ENCODE results near the gene SNX20.

The SNX20 gene

DNA sequence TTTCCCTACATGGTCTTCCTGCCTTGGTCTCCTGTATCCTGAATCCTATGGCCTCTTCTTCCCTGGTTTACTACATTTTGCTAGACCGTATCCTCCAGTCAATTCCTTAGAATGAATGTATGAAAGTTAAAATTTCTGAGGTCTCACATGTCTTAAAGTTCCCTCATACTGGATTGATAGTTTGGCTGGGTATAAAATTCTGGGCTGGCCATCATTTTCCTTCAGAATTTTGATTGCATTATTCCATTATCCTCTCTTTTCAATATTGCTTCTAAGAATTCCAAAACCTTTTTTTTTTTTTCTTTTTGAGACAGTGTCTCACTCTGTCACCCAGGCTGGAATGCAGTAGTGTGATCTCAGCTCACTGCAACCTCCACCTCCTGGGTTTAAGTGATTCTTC is 23.1 kb upstream of the SNX20 start:
- DNase-seq: no peak

DNA sequence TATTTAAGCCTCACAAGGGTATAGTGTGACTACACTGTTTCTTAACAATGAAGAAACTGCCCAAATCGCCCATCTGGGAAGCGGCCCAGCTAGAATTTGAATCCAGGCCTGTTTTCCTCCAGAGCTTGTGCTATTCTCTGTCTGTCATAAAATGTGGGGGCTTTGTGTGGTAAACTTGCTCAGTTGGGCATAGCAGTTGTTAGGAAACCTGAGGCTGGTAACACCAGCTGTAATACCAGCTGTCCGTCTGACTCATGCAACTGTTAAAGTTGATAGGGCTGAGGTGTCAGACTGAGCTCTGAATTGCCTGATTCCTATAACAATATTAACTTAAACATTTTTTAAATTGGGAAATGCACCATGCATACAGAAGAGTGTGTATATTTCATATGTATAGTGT is 21.6 kb upstream of the SNX20 start:
- DNase-seq: no peak

DNA sequence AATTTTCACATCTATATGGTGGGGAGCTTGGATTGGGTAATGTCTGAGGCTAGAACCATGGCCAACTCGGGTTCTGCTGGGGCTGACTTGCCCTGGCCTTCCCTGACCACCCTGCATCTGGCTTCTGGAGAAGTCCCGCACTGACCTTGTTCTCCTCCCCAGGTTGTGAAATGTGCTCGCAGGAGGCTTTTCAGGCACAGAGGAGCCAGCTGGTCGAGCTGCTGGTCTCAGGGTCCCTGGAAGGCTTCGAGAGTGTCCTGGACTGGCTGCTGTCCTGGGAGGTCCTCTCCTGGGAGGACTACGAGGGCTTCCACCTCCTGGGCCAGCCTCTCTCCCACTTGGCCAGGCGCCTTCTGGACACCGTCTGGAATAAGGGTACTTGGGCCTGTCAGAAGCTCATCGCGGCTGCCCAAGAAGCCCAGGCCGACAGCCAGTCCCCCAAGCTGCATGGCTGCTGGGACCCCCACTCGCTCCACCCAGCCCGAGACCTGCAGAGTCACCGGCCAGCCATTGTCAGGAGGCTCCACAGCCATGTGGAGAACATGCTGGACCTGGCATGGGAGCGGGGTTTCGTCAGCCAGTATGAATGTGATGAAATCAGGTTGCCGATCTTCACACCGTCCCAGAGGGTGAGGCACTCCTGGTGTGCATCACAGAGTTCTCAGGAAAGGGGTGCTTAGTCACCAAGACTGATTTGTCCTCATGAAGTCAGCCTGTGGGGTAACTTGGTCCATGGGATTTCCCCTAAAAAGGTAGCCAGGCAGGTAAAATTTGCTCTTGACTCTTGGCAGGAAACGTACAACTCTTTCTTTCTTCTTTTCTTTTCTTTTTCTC is 18.4 kb upstream of the SNX20 start:
- peak; percentile 59 to 68 for DNase-seq

DNA sequence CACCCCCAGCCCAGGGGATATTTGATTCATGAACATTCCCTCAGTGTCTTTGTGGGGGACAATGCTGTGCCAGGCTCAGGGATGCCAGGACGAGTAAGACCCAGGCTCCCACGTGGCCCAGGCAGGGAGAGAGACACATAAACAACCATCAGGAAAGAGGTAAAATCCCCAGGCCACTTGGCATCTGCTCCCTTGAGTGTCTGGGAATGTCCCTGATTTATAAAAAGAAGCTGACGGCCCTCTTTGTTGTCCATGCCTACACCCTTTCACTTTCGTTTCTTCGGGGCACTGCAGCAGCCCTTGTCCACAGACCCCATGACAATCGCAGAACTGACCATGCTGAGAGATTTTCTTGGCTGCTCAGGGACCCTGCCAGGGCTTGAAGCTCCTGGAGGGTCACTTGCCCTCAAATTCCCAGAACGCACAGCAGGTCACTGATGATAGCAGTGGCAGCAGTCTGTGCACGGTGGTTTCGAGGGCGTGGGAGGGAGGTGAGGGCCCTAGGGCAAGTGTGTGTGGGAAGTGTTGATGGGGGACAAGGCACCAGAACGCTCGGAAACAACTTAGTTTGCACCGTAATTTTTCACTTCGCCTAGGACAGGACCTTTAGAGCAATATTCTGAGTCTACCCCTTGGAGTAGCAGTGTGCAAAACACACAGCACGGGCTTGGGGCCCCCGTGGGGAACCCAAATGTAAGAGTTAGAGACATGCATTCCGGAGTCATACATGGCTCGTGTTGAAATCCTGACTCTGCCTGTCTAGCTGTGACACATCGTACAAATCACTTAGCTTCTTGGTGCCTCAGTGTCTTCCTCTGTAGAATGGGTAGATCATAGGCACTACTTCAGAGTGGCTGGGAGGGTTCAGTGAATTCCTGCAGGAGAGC is 17.0 kb upstream of the SNX20 start:
- peak; percentile 63 to 81 for DNase-seq

DNA sequence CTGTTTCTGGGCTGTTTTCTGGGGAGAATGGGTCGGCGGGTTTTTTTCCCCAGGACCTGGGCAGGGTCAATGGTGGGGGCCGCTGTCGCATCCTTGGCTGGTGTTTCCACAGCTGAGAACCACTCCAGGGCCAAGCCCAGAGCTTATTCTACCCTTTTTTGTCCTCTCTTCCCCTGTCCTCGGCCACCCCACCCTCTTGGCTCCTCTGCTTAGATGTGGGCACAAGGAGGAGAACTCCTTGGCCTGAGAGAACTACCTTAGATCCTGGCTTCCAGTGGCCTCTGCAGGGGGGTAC is 16.3 kb upstream of the SNX20 start:
- no peak for DNase-seq

DNA sequence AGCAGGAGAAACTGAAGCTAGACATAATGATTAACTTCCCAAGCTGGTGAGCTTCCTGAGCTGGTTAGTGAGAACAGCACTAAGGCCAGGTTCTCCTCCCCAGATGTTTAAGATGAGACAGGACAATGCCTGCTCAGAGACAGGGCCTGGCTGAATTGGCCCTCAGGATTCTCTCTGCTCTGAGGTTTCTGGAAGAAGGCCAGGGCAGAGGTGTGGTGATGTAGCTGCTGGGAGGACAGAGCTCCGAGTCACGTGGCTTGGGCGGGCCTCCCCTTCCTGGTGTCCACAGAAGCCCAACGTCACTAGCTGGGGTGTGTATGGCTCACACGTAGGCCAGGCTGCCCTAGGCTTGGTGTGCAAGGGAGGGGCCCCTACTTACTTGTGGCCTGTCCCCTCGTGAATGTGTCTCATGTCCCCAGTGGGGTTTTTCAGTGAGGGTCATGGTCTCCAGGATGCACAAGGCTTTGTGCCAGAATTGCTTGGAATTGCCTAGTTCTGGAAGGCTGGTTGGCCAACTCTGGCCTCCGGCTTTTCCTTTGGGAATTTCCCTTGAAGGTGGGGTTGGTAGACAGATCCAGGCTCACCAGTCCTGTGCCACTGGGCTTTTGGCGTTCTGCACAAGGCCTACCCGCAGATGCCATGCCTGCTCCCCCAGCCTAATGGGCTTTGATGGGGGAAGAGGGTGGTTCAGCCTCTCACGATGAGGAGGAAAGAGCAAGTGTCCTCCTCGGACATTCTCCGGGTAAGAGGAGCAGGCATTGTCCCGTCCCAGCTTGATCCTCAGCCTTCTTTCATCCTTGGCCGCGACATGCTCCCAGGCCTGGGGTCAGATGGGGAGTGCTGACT is 15.7 kb upstream of the SNX20 start:
- DNase-seq: peak; percentile 87

DNA sequence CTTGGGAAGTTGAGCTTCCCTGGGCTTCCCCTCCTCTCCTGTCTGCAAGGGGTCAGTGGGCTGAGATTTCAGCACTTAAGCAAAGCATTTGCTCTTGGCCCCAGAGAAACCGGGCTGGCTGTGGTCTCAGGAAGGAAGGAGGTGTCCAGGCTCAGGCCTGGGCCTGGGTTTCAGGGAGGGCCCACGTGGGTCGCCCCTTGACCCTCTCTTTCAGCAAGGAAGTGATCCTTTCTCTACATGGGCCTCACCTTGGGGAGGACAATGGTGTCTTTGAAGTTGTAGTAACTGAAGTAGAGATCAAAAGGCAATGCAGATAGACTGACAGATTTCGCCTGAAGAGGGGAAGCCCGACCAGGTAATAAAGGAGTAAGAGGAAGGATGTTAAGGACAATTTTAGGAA is 15.0 kb upstream of the SNX20 start:
- peak in 1 of 2 donors; percentile 41 for DNase-seq

DNA sequence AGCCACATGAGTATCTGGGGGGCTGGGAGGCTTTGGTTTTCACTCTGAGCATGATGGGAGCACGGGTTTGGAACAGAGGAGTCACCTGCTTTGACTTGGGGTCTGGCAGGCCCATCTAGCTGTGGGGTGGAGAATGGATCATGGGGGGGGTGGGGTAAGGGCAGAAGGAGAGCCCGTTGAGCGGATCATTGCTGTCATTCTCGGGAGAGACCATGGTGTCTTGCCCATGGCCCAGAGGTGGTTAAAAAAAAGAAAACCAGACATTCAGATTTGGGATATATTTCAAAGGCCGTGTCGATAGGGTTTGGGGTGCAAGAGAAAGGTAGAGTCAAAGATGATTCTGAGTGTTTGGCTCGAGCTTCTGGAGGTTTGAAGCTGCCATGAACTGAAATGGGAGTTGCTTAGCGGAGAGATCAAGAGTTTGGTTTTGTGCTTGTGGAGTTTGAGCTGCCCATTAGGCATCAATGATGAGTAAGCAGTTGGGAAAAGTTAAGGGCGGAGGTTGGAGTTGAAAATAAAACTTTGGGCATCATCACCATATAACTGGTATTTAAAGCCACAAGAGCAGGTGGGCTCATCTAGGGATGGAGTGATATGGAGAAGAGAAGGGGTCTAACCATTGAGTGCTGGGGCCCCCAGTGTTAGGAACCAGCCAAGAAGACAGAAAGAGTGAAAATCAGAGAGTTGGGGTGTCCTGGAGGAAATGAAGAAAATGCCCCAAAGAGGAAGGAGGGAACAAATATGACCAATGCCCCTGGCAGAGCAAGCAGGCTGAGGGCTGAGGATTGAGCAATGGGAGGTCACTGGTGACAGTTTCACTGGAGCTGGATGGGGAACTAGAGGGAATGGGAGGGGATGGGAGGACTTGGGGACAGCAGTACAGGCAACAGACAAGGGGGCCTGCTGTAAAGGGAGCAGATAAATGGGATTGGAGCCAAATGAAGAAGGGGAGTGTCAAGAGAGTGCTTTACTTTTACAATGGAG is 14.2 kb upstream of the SNX20 start:
- peak in 1 of 2 donors; percentile 67 for DNase-seq

DNA sequence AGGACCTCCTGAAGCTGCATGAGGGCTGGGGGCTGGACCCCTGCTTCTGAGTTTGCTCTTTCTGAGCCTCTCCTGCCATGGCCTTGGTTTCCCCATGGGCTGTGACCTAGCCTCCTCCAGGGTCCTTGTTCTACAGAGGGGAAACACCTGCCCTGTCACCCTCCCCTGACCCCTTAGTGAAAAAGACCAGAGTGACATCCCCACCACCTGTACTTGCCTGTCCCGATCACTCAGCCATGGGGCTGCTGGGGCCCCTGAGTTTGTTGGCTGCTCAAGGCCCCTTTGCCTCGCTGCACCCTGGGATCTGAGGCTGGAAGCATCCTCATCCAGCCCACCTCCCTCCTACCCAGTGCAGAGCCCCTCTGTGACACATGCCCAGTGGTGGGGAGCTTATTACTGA is 13.1 kb upstream of the SNX20 start:
- no peak for DNase-seq

DNA sequence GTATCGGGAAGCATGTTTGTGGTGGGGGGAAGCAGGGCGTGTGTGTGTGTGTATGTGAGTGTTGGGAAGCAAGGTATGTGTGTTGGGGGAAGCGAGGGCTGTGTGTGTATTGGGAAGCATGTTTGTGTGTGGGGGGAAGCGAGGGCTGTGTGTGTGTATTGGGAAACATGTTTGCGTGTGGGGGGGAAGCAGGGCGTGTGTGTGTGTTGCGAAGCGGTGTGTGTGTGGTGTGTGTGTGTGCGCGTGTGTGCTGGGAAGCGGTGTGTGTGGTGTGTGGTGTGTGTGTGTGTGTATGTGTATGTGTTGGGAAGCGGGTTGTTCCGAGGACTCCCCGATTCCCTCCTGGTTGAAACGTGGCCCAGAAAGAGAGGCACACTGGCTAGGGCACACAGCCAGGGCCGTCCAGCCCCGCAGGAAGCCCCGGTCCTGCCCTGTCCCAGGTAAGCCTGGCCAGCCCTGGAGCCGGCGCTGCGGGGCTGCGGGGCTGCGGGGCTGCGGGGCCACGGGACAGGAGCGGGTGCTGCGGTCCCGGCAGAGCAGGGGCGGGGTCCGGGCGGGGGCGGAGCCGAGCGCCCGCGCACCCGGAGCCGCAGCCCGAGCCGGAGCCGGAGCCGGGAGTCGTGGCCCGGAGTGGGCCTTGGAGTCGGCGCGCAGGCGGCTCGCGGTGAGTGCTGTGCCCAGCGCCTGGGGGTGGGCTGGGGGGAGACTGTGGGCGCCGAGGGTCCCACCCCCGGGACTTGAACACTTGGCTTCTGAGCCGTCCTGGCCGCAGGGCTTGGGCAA is 12.1 kb upstream of the SNX20 start, which contains the start of gene NOD2:
NOD2 (plus strand) TSS at position 608 of the 783 bp plus-strand sequence. CDS start 5,890 bp downstream, outside the sequence.
- DNase-seq: peak in 1 of 2 donors; percentile 46

DNA sequence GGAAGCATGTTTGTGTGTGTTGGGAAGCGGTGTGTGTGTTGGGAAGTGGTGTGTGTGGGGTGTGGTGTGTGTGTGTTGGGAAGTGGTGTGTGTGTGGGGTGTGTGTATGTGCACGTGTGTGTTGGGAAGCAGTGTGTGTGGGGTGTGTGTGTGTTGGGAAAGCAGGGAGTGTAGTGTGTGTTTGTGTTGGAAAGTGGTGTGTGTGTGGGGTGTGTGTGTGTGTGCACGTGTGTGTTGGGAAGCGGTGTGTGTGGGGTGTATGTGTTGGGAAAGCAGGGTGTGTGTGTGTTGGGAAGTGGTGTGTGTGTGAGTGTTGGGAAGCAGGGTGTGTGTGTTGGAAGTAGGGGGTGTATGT is 11.5 kb upstream of the SNX20 start:
- DNase-seq: no peak

DNA sequence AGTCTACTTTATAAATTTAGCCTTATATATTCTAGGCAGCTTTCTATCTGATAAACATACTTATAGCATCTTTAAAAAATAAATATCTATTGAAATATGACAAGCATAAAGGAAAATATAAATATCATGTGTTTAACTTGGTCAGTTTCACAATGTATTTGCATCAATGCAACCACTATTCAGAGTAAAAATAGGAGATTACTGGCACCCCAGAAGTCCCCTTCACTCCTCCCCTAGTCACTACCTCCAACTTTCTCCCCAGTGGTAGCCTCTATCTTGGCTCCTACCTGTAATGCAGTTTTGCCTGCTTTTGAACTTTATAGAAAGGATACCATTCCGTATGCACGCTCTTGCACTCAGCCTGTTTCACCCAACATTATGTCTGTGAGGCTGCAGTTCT is 9.1 kb upstream of the SNX20 start:
- no peak for DNase-seq

DNA sequence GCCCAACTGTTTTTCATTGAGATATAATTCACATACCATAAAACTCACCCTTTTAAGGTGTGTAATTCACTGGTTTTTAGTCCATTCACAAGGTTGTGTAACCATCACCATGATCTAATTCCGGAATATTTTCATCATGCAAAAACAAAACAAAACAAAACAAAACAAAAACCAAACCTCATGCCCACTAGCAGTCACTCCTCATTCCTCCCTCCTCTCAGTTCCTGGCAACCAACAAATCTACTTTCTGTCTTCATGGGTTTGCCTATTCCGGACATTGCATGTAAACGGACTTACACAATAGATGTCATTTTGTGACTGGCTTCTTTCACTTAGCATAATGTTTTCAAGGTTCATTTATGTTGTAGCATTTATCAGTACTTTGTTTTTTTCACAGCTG is 7.8 kb upstream of the SNX20 start:
- DNase-seq: no peak

DNA sequence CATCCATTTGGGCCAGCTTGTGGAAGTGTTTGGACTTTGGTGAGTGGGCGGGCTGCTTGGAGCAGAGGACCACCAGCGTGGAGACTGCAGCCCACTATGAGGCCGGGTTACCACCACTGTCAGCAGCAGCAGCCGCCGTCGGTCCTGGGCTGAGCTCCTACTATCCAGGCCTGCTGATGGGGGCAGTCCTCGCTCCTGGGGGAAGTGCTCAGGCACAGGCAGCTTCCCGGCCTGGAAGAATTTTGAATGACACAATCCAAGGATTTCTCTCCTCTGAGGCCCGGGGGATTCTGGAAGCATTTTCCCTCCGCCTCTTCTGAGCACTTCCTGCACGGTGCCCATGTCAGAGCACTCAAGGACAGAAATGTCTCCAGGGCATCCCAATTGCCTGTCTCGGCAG is 7.0 kb upstream of the SNX20 start:
- DNase-seq: no peak

DNA sequence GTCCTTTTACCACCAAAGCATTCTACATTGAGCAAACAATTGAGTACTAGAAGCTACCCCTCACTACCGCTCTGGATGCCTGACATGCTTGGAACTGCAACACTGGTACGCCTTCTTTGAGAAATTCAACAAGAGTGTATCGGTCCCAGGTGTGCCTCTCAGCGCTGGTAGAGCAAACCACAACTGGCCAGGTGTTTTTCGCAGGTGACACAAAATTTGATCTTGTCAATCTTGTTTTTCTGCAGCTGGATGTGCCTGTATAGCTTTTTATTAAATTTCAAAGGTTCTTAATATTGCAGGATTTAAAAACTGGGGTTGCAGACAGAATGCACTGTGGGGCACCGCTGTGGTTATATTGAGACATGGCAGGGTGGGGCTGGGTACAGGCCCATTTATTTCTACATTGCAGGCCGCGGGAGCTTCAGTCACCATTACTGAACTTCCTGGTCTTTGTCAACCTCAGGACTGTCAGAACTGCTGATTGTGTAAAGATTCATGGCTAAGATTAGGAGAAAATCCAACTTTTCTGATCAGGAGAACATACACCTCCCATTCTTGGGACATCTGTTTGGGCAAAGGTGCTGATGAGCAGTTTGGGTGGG is 4.5 kb upstream of the SNX20 start:
- DNase-seq: peak in 1 of 2 donors; percentile 40

DNA sequence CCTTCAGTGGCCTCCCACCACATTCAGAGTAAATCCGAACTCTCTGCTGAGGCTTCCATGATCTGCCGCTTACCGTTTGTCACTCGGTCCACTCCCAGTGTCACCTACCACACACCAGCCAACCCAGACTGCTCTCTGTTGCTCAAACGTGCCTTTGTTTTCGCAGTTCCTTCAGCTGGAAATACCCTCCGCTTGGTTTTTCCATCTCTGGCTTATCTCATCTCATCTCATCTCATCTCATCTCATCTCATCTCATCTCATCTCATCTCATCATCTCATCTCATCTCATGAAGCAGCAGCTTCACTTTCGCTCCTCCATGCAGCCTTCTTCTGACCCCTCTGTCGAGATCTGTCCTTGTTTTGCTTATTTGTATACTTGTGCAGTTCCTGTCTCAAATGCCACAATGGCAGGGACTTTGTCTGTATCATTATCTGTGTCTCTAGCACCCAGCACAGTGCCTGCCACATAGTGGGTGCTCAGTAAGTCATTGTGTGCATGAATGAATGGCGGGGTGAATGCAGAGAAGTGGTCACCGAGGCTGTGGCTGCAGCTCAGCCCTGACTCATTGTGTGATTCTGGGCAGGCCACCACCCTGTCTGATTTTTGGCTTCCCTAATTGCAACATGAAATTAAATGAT is 3.8 kb upstream of the SNX20 start:
- DNase-seq: peak; percentile 51 to 55

DNA sequence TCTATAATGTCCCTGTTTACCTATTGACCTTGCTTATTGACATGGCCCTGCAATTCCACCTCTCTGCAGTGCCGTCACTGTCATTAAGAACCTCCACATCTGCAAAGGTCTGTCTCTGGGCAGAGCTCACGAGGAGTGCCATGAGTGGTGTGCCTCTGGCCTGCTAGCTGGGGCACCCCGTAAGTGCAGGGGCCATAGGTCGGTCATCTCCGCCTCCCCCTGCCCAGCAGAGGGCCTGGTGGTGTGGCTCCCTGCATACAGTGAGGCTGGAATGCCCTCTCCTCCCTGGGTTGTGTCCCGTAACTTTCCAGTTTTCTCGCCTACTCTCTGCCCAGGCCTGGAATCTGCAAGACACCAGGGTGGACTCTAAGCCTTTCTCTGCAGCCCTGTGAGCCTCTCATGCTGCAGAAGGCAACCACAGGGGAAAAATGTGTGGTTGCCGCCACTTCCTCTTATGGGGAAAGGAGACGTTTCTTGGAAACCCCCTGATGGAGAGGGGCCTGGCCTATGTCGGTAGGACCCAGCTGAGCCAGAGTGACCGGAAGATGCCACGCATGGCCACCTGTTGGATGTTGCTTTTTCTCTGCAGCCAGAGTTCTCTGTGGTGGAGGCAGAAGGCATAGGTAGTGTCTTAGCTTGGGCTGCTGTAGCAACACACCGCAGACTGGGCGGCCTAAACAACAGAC is 2.7 kb upstream of the SNX20 start:
- peak; percentile 79 for DNase-seq

DNA sequence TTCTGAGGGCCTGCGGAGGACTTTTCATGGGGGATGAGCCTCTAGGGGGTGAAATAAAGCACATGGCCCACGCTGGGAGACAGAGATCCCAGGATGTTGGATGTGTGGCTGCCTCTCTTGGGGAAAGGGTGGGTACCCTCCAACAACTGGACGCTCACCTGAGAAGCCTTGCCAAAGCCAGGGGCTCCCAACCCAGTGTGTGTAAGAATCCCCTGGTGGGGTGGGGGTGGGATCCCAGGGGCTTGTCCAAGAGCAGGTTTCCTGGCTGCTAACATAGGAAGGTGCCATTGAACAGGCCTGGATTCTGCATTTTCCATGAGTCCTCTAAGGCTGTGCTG is 587 bp downstream of the SNX20 start:
- DNase-seq: no peak

DNA sequence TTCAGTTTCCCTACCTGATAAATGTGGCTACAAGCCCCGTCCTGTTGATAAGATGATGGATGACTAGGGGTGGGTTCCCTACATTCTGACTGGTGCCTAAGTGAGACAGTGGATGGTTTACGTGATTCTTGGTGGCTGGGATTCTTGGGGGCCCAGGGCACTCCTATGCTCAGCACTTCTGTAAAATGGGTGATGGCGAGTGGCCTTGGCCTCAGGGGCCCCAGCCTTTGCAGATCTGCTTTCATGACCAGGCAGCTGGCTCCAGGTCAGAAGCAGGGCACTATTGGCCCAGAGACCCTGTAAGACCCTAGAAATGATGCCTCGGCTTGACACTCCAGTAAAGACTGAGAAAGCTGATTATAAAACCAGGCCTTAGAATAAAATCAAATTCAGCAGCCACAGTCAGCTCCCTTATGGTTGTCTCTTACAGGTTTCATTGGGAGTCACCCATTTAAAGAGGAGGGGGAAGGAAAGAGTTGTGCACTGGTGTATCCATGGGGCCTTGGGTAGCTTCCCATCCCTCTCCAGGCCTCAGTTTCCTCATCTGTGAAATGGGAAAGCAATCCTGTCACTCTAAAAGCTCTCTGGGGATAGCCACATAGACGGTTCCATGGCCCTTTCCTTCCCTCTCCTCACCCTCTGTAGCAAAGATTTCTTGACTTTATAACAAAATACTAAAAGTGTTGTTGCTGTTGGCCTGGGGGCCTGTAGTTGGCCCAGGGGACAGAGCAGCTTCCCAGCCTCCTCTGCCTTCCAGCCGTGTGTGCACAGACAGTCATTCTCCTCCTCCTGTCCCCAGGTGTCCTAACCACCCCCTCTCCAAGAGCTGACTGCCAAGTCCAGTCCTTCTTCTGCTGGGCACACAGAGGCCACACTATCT is 1.2 kb downstream of the SNX20 start:
- no peak for DNase-seq

Measured in CD4-positive, alpha-beta T cell treated with Interferon alpha-2 for 1 hour (primary cell).